Mesodermal cell (in vitro differentiated cells): Measurements from ENCODE around the gene FBXW8.

ENCODE experiments used
- H3K27ac ChIP-seq: 2 replicates; pipeline ENCODE4 v1.7.0; 2013; ENCODE audit warnings: mild to moderate bottlenecking, low read depth, low read length, moderate library complexity; ENCODE audit not compliant: severe bottlenecking
- H3K36me3 ChIP-seq: 2 replicates; pipeline ENCODE4 v1.7.1; 2013; ENCODE audit warnings: mild to moderate bottlenecking, low read length, moderate library complexity; ENCODE audit not compliant: control insufficient read depth, insufficient read depth
- H3K4me1 ChIP-seq: one replicate; pipeline ENCODE4 v1.7.1; 2013; ENCODE audit warnings: mild to moderate bottlenecking, low read length; ENCODE audit not compliant: insufficient read depth, control insufficient read depth, poor library complexity, severe bottlenecking
- H3K4me3 ChIP-seq: 2 replicates; pipeline ENCODE4 v1.7.0; 2013; ENCODE audit warnings: low read length, control low read depth, mild to moderate bottlenecking; ENCODE audit not compliant: insufficient read depth, poor library complexity, severe bottlenecking; ENCODE audit errors: extremely low read depth
- H3K9me3 ChIP-seq: 2 replicates; pipeline ENCODE4 v1.7.1; 2013; ENCODE audit warnings: mild to moderate bottlenecking, low read length, moderate library complexity; ENCODE audit not compliant: control insufficient read depth
- WGBS, 2 experiments: methylation state at CpG; one replicate each; pipeline ENCODE4 v1.1.5; 2013; ENCODE audit warnings: missing lambda C conversion rate in 2 of 2; ENCODE audit not compliant: insufficient coverage in 2 of 2; 5-methylcytosine and 5-hydroxymethylcytosine counted together

The FBXW8 gene

GRCh38 chr12:117015811-117016210 lies 105.1 kb downstream of the FBXW8 start:
- Histone ChIP-seq H3K27ac (no peak overlapping the region), H3K36me3 (peaks cover 54% of the 10 kb centered on the region), H3K4me3 (no peak overlapping the region), H3K9me3 (peaks cover 11% of the 10 kb centered on the region), H3K4me1 (no peaks in the 10 kb centered on the region)

GRCh38 chr12:117017807-117018206 lies 107.1 kb downstream of the FBXW8 start:
- WGBS, 2 experiments, result 73 to 87% methylated on average over 3 to 6 of the region's 9 CpGs

GRCh38 chr12:117018276-117018675 lies 107.5 kb downstream of the FBXW8 start:
- no peak overlapping the region for H3K4me3 ChIP-seq
- H3K36me3 ChIP-seq, result peaks cover 47% of the 10 kb centered on the region
- H3K27ac ChIP-seq, result no peak overlapping the region
- no peaks in the 10 kb centered on the region for H3K4me1 ChIP-seq
- WGBS, 2 experiments, result 94 to 96% methylated on average over 13 to 14 of the region's 14 CpGs
- H3K9me3 ChIP-seq, result peaks cover 11% of the 10 kb centered on the region

More at GRCh38 chr12:117017807-117018206, 107.1 kb downstream of the FBXW8 start:
- Histone ChIP-seq H3K36me3 (peaks cover 51% of the 10 kb centered on the region), H3K4me3 (no peak overlapping the region), H3K9me3 (peaks cover 11% of the 10 kb centered on the region), H3K27ac (no peak overlapping the region), H3K4me1 (no peaks in the 10 kb centered on the region)

GRCh38 chr12:117018685-117019084 lies 107.9 kb downstream of the FBXW8 start:
- 100% methylated on average over 2 of the region's 3 CpGs for WGBS, 2 experiments
- Histone ChIP-seq H3K36me3 (peaks cover 45% of the 10 kb centered on the region), H3K4me3 (no peak overlapping the region), H3K27ac (no peak overlapping the region), H3K9me3 (peaks cover 11% of the 10 kb centered on the region), H3K4me1 (no peaks in the 10 kb centered on the region)

GRCh38 chr12:117019866-117020265 lies 109.1 kb downstream of the FBXW8 start:
- H3K9me3 ChIP-seq, result peaks cover under 1% of the 10 kb centered on the region
- no peak overlapping the region for H3K4me3 ChIP-seq
- H3K27ac ChIP-seq, result no peak overlapping the region
- no peaks in the 10 kb centered on the region for H3K4me1 ChIP-seq
- peaks cover 45% of the 10 kb centered on the region for H3K36me3 ChIP-seq
- WGBS, 2 experiments, result 92 to 98% methylated on average over 10 to 11 of the region's 12 CpGs

- Histone ChIP-seq H3K9me3 (no peaks in the 10 kb centered on the region), H3K4me1 (no peaks in the 10 kb centered on the region), H3K27ac (no peak overlapping the region), H3K36me3 (peaks cover 41% of the 10 kb centered on the region), H3K4me3 (no peak overlapping the region)
- WGBS, 2 experiments, result 83 to 85% methylated on average over 10 to 11 of the region's 12 CpGs
Measured at GRCh38 chr12:117020536-117021220, 109.9 kb downstream of the FBXW8 start.

- peaks cover 49% of the 10 kb centered on the region for H3K36me3 ChIP-seq
- whole genome bisulfite sequencing, 2 experiments, result 90 to 93% methylated on average over 5 to 6 of the region's 6 CpGs
Measured at GRCh38 chr12:117022465-117022864, 111.7 kb downstream of the FBXW8 start.

GRCh38 chr12:117023998-117024960 lies 113.5 kb downstream of the FBXW8 start:
- peaks cover 54% of the 10 kb centered on the region for H3K36me3 ChIP-seq
- H3K4me1 ChIP-seq, result no peaks in the 10 kb centered on the region
- no peaks in the 10 kb centered on the region for H3K9me3 ChIP-seq
- H3K27ac ChIP-seq, result no peak overlapping the region
- no peak overlapping the region for H3K4me3 ChIP-seq
- WGBS, 2 experiments, result 94 to 96% methylated on average over 20 to 21 of the region's 24 CpGs

More at GRCh38 chr12:117022465-117022864, 111.7 kb downstream of the FBXW8 start:
- Histone ChIP-seq H3K4me3 (no peak overlapping the region), H3K9me3 (no peaks in the 10 kb centered on the region), H3K4me1 (no peaks in the 10 kb centered on the region), H3K27ac (no peak overlapping the region)

GRCh38 chr12:117024961-117025480 lies 114.3 kb downstream of the FBXW8 start:
- H3K4me3 ChIP-seq, result no peak overlapping the region
- H3K4me1 ChIP-seq, result no peaks in the 10 kb centered on the region
- H3K36me3 ChIP-seq, result peaks cover 49% of the 10 kb centered on the region
- H3K9me3 ChIP-seq, result no peaks in the 10 kb centered on the region
- H3K27ac ChIP-seq, result no peak overlapping the region
- WGBS, 2 experiments, result 89 to 92% methylated on average over 7 to 10 of the region's 10 CpGs

- Histone ChIP-seq H3K9me3 (no peaks in the 10 kb centered on the region), H3K4me3 (no peak overlapping the region), H3K4me1 (no peaks in the 10 kb centered on the region), H3K36me3 (peaks cover 46% of the 10 kb centered on the region), H3K27ac (no peak overlapping the region)
- 40 to 43% methylated on average over 14 of the region's 14 CpGs for WGBS, 2 experiments
Measured at GRCh38 chr12:117025481-117026151, 114.9 kb downstream of the FBXW8 start.
